HuH-7.5 (cell line): ENCODE measurements around the gene DLGAP5.

Source experiments
- DNase-seq: peaks from one replicate; pipeline ENCODE4 v3.0.0; 2011; ENCODE audit warnings: low spot score

DLGAP5 gene, protein sequence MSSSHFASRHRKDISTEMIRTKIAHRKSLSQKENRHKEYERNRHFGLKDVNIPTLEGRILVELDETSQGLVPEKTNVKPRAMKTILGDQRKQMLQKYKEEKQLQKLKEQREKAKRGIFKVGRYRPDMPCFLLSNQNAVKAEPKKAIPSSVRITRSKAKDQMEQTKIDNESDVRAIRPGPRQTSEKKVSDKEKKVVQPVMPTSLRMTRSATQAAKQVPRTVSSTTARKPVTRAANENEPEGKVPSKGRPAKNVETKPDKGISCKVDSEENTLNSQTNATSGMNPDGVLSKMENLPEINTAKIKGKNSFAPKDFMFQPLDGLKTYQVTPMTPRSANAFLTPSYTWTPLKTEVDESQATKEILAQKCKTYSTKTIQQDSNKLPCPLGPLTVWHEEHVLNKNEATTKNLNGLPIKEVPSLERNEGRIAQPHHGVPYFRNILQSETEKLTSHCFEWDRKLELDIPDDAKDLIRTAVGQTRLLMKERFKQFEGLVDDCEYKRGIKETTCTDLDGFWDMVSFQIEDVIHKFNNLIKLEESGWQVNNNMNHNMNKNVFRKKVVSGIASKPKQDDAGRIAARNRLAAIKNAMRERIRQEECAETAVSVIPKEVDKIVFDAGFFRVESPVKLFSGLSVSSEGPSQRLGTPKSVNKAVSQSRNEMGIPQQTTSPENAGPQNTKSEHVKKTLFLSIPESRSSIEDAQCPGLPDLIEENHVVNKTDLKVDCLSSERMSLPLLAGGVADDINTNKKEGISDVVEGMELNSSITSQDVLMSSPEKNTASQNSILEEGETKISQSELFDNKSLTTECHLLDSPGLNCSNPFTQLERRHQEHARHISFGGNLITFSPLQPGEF

GRCh38 chr14:55191203-55192053 lies at the start of gene DLGAP5:
Gene DLGAP5 (minus strand): TSS chr14:55191585. CDS start chr14:55189179, 2,406 bp downstream.
- peak; percentile 80 for DNase-seq

DNA sequence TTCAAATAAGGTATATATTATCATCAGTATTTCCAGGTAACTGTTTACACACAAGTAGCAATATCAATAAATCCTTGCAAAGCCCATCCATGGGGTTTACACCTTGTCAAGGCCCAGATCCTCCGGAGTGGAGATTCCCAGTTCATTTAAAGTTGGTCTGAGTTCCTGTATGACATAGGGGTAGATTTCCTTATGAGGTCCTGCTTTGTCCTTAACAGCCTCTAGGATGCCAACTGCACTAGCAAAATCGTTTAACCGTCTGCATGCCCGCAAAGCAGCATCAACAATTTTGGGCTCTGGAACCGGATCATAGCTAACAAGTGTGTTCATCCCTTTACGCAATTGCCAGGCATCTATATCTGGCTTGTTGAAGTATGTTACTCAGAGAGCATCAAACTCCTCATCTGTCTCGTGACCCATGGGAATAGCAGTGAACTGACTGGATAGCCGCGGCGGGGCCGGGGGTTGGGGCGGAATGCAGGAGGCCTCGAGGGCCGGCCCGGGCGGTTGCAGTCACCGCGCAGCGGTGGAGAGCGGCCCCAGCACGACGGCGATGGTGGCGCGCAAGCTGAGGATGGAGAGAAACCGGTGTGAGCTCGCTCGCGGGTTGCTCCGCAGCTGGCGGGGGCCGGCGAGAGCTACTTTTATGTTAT lies 49.3 kb upstream of the DLGAP5 start:
- no peak for DNase-seq

- no peak for DNase-seq
These were observed 47.9 kb upstream of the DLGAP5 start for GRCh38 chr14:55239320-55239719.

DNA sequence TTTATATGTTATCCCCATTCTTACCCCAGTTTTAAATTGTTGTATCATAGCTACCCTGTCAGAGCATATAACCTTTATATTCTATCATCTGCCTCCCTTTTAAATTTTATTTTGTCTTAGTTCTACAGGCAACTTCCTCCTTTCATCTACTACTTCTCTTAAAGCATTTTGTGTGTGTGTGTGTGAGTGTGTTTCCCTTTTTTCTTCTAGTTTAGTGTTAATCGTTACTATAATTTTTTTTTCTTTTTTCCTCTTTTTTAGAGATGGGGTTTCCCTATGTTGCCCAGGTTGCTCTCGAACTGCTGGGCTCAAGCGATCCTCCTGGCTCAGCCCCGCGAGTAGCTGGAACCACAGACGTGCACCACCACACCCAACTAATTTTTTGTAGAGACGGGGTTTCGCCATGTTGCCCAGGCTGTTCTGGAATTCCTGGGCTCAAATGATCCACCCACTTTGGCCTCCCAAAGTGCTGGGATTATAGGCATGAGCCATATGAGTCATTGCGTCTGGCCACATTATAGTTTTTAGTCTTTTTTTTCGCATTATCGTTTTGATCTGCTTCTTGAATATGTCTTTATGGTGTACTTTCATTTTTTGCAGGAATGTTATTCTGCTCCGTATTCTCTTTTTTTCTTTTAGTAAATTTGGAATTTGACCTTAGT lies 46.8 kb upstream of the DLGAP5 start:
- DNase-seq = no peak

DNA sequence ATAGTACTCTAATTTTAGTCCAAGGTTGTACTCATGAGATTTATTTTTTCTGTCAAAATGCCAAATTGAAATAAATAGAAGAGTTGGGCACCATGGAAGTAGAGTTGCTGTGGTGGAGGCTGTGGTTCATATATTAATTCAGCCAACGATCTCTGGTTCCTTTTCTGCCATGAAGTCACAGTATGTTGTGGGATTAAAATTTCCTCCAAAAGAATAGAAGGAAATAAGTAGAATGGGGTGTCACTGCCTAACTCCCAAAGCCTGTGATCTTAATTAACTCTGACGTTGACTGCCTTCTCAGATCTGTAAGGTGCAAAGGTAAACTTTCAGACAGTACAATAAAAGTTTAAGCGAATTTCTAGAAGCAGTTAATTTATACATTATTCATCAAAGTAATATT lies 42.2 kb upstream of the DLGAP5 start:
- DNase-seq = no peak

DNA sequence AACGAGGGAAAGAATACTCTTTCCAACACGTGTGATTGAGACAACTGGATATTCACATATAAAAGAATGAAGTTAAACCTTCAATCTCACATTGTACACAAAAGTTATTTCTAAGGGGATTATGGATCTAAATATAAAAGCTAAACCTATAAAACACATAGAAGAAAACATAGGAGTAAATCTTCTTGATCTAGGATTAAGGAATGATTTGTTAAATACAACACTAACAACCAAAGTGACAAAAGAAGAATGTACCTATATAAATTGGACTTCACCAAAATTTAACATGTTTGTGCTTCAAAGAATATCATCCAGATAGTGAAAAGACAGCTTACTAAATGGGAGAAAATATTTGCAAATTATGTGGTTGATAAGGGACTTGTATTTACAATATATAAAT lies 36.9 kb upstream of the DLGAP5 start:
- DNase-seq = no peak

GRCh38 chr14:55223364-55223763 lies 32.0 kb upstream of the DLGAP5 start:
- DNase-seq = no peak

DNA sequence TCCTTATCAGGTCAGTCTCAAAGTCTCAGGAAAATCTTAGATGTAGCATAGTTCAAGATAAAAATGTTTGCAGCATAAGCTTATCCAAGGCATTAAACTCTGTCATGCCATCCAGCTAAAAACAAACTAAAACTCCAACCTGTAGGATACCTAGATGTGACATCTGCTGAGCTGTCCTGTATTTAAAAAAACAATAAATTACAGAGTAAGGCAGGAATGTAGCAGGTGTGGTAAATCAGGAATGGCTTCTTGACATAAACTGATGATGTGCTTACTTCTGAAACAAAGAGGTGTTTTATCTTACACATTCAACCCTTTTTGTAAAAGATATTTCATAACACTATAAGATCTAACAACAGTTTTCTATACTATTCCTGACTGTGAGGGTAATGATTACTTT lies 30.6 kb upstream of the DLGAP5 start:
- DNase-seq = no peak

DNA sequence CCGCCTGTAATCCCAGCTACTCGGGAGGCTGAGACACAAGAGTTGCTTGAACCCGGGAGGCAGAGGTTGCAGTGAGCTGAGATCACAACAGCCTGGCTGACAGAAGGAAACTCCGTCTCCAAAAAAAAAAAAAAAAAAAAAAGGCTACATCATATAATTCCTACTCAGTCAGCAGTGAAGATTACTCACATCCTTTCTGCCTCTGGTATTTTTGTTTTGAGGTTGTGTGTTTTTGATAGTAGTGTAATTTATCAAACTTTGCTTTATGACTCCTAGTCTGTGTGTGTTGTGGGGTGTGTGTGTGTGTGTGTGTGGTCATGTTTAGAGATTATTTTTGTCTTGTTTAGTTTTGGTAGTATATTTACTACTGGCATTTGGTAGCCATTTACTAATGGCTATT lies 29.8 kb upstream of the DLGAP5 start:
- no peak for DNase-seq

GRCh38 chr14:55220230-55220629 lies 28.8 kb upstream of the DLGAP5 start:
- no peak for DNase-seq

- DNase-seq = no peak
These were observed 21.2 kb upstream of the DLGAP5 start for GRCh38 chr14:55212634-55213033.

- no peak for DNase-seq
These were observed 16.4 kb upstream of the DLGAP5 start for GRCh38 chr14:55207832-55208231.

- no peak for DNase-seq
These were observed 14.8 kb upstream of the DLGAP5 start for GRCh38 chr14:55206175-55206693.

- no peak for DNase-seq
These were observed 10.1 kb upstream of the DLGAP5 start for GRCh38 chr14:55201219-55202101.

DNA sequence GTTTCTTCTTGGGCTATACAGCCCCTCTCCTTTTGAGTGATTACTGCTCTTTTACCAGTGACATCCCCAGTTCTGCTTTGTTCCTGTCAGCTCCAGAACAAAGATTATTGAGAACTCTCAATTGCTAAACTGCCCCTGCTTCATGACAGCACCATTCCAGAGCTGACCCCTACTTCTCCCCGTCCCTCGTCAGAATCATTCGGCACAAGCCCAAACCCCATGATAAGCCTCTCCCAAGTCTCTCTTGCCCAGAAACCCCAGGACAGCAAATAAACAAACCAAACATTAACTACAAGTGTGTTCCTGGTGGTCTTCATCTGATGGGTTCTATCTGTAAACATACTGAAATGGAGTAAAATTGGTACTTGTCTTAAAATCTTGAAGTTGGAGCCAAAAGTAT lies 9.3 kb upstream of the DLGAP5 start:
- no peak for DNase-seq

DNA sequence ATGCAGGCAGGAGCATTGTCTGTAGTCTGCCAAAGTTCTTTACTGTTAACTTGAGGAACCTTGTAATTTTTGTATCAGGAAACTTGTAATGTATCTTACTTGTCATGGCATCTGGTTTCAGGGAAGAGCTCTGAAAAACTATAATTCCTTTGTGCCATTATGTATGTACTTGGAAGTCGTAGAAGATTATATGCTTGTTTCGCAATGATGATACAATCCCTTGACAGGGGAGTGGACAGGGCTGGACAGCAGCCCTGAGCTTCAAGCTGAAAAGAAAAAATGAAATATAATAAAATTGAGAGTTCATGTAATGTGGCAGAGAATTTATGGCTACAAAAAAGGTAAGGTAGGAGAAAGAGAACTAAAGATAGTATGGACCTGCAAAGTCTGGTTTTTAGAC lies 7.4 kb upstream of the DLGAP5 start:
- DNase-seq = no peak

DNA sequence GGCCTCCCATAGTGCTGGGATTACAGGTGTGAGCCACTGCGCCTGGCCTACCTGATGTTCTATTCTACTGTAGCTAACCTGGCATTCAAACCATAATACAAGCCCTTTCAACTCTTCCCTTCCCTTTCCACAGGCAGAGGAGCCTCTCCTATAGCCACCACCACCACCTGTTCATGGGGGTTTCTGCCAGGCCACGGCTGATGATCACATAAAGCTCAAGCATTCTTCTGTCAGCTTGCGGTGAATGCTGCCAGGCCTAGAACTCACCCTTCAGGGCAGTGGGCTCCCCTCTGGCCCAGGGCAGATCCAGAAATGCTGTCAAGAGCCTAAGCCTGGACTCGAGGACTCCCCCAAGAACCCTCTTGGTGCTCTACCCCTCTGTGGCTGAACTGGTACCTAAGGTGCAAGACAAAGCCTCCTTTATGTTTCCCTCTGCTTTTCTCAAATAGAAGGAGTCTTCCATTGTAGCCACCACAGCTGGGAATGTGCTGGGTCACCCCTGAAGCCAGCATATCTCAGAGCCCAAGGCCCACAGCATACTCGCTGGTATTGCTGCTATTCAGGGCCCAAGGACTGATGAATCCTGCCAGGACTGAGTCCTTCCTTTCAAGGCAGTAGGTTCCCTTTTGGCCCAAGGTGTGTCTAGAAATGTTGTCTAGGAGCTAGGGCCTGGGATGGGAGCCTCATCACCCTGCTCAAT lies 3.4 kb upstream of the DLGAP5 start:
- no peak for DNase-seq

DNA sequence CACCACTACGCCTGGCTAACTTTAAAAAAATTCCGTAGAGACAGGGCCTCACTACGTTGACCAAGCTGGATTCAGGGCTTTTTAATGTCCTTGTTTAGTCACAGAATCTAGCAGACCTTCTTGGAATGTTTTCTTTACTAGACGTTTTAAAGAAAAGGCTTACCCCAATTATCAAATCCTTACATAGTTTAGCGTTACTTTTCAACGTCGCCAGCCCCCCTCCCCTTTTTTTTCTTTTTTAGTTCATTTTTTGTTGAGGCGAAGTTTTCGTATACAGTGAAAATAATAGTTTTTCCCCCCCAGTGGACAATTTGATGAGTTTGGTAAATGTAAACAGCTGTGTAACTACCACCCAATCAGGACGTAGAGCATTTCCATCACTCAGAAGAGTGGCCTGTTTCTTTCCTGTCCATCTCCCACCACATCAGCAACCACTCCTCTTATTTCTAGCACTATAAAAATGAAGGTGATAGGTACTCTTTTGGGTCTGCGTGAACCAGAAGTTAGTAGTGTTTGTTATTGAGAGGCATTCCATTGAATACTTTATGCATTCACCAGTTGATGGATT lies 753 bp upstream of the DLGAP5 start:
- DNase-seq = no peak

DNA sequence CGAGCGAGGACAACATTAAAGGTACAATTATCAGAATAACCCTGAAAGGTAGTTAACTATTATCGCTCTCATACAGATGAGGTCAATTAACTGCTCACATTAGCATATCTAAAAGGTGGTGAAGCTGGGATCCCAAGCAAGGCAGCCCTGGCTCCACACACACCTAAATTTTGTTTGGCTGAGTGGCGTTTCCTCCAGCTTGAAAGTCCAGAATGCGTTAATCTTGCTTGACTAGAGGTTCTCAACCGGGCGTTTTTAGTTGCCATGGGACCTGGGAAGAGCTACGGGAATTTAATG lies 531 bp downstream of the DLGAP5 start:
- DNase-seq = no peak
